SK-MEL-5 (cell line): ENCODE data around the gene ZNF282. TPM values are rescaled to one million over a fixed set of nuclear protein-coding genes. Genes with fewer than 3 reads are reported as not detected.
A peak's percentile ranks its signal among the peaks of the same experiment; 100 is the strongest.
"Not testable (repeated sequence)": the region's sequence is repeated elsewhere in the genome, so short reads cannot be mapped to it uniquely, and the experiment has no call there.

Source experiments
- DNase-seq: peaks from one replicate; pipeline ENCODE4 v3.0.0-alpha.2; 2016; ENCODE audit warnings: low read depth, low spot score
- in situ Hi-C: cut with HindIII; loops from 2 replicates; pipeline ENCODE4 v1.10.0; 2016; ENCODE audit warnings: low sequenced_read_pairs, high pct_unique_total_duplicates, low pct_unique_long_range_greater_than_20kb
- total RNA-seq: library from RNA; depleted of rRNA; stranded (reverse); fragments of >200 nt; shearing (Covaris generic); gene quantifications from 2 replicates; pipeline ENCODE4 v1.2.3, GENCODE V29; 2014

ZNF282 gene
- total RNA-seq, 1 experiment from 2014 or later, result 24.8 TPM

DNA sequence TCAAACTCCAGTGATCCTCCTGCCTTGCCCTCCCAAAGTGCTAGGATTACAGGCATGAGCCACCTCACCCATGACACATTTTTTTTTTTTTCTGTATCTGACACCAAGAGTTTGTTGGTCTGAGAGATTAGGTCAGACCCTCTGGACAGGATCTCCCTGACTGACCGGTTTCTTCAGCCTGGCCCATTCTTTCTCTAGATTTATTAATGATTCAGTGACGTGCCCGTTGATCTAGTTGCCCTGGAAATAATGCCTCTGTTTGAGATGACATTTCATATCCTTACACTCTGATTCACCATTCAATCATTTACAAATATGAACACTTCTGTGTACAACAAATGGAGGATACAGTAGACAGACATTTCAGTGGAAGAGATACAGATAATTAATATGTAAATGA is 42.7 kb downstream of the ZNF282 start:
- DNase-seq, result no peak
- in situ Hi-C loops, result no loop called here

GRCh38 chr7:149239345-149240143 is 44.2 kb downstream of the ZNF282 start, which contains the start of gene ZNF212:
TSS of gene ZNF212 (plus strand) at chr7:149239651. CDS start at chr7:149239779, 128 bp downstream.
- DNase-seq, result peak; percentile 95
- in situ Hi-C loops, result no loop called here

GRCh38 chr7:149240637-149241036 is 45.3 kb downstream of the ZNF282 start:
- in situ Hi-C loops, result no loop called here
- DNase-seq, result no peak

GRCh38 chr7:149241696-149242095 is 46.4 kb downstream of the ZNF282 start:
- in situ Hi-C loops, result no loop called here
- no peak for DNase-seq

- DNase-seq, result no peak
- in situ Hi-C loops, result no loop called here
Measured at GRCh38 chr7:149245244-149245643, 49.9 kb downstream of the ZNF282 start.

GRCh38 chr7:149245744-149246143 is 50.4 kb downstream of the ZNF282 start:
- in situ Hi-C loops, result no loop called here
- no peak for DNase-seq

DNA sequence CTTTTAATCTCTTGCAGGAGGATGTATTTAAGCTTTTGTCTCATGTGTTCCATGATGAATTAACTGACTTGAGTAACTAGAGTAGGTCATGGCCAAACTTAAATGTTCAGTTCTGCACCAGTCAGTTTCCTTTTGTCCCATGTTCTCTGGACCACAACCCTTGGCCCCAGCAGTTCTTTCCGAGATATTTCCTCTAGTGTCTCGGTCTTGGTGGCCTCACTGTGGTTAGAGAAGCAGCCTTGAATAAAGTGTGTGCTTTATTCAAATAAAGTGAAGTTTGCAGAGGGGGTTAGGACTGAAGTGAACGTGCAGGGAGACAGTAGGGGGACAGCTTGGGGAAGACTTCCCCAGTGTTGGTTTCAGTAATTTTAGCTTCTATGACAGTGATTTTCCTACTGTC is 53.4 kb downstream of the ZNF282 start:
- in situ Hi-C loops, result no loop called here

GRCh38 chr7:149250151-149250550 is 54.8 kb downstream of the ZNF282 start:
- in situ Hi-C loops, result not testable (repeated sequence)

More for the DNA sequence above, 53.4 kb downstream of the ZNF282 start:
- no peak for DNase-seq

DNA sequence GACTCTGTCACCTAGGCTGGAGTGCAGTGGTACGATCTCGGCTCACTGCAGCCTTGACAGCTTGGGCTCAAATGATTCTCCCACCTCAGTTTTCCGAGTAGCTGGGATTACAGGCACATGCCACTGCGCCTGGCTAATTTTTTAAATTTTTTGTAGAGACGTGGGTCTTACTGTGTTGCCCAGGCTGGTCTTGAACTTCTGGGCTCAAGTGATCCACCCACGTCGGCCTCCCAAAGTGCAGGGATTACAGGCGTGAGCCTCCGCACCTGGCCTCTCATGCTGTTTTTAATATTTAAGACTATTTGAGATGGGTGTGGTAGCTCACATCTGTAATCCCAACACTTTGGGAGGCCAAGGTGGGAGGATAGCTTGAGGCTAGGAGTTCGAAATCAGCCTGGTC is 56.2 kb downstream of the ZNF282 start:
- in situ Hi-C loops, DNase-seq: not testable (repeated sequence)

More at GRCh38 chr7:149250151-149250550, 54.8 kb downstream of the ZNF282 start:
- not testable (repeated sequence) for DNase-seq

GRCh38 chr7:149252378-149252777 is 57.0 kb downstream of the ZNF282 start:
- in situ Hi-C loops, result no loop called here
- DNase-seq, result no peak

DNA sequence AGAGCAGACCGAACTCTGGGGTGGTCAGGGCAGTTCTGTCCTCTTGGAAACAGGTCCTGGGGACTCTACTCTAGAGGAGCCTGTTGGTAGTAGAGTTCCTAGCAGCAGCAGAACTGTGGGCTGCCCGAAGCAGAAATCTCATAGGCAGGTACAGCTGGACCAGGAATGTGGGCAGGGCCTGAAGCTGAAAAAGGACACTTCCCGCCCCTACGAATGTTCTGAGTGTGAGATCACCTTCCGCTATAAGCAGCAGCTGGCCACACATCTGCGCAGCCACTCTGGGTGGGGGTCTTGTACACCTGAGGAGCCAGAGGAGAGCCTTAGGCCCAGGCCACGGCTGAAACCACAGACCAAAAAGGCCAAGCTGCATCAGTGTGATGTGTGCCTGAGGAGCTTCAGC is 58.3 kb downstream of the ZNF282 start:
- no peak for DNase-seq
- in situ Hi-C loops, result no loop called here

DNA sequence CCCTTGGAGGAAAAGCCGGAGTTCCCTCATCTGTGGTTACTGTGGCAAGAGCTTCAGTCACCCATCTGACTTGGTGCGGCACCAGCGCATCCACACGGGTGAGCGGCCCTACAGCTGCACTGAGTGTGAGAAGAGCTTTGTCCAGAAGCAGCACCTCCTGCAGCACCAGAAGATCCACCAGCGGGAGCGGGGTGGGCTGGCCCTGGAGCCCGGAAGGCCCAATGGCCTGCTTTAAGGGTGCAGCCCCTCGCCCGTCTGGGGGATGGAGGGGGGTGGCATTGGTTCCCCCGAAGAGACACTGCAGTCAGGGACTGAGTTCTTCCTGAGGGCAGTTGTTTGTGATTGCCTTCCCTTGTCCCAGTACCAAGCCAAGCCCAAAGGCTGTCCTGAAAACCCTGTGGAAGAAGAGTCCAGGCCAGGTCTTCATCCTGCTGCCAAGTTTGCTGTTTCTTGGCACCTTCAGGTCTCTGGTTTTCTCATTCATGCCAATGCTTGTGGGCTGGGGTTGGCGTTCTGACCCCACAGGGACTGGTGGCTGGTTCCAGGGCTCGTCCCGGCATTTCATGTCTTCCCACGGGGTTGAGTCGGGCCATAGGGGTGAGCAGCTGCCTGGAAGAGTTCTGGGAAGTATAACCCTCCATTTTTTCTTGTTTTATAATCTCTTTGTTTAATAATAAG is 59.0 kb downstream of the ZNF282 start:
- in situ Hi-C loops, result no loop called here
- no peak for DNase-seq

GRCh38 chr7:149255174-149255573 is 59.8 kb downstream of the ZNF282 start:
- no peak for DNase-seq
- in situ Hi-C loops, result no loop called here

DNA sequence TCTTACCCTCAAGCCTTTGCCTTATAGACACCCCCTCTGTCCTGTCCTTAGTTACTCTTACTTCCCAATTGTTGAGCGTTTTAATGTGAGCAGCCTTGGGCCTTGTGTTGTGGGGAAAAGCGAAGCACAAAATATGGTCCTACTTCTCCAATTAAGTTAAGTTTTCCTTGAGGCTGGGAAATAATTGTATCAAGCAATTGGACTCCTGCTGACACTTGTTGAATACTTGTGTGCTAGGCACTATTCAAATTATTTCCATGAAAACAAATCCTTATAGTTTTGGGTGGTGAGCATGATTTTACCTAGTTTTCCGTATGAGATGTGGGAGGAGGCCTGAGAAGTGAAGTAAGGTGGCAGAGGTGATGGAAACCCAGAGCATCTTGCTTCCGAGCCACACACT is 61.2 kb downstream of the ZNF282 start:
- in situ Hi-C loops, result no loop called here
- DNase-seq, result no peak

DNA sequence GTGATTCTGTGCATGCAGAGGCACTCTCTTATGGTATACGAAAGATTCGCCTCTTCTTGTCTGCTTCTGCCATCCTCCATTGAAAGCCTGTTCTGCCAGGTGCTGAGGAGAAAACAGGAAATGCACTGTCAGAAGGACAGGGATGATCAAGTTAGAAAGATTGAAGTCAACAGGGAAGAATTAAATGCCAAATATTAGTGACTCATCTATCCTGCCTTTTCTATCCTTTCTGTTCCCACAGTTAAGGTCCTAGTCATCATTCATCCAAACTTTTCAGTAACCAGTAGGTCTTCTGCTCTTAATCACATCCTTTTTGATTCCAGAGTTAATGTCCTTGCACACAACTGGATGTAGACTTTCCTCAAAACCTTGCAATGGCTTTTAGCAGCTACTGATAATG is 61.8 kb downstream of the ZNF282 start:
- DNase-seq, result no peak

GRCh38 chr7:149261316-149261828 is 66.0 kb downstream of the ZNF282 start:
- in situ Hi-C loops, result no loop called here

More for the DNA sequence above, 61.8 kb downstream of the ZNF282 start:
- in situ Hi-C loops, result no loop called here

DNA sequence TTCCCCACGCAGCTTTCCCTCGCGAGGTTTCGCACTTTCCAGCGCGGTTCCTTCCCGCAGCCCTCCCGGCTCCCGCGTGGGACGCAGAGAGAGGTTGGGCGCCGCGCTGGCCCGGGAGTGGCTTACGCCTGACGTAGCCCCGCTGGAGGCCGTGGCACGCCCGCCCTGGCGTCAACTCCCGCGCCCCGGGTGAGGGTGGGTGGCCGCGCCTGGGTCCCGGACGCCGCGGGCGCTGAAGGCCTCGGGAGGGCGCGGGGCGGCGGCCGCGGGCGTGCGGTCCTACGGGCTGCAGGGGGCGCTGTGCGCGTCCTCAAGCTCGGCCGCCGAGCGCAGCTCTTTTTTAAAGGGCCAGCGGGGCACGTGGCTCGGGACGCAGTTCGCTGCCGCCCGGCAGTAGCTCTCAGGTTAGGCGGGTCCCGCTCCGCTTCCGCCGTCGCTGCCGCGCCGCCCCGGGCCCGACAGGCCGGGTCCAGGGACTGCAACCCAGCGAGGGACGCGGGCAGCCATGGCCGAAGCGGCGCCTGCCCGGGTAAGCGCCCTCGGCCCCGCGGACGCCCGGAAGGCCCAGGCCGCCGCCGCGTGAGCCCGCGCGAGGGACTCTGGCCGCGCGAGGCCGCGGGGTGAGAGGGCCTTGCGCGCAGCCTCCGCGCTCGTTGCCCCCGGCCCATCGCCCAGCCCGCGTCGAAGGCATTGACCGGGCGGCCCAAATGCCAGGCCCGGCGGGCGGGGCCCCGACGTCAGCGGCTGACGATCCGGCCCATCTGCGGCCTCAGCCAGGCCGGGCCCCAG is 66.7 kb downstream of the ZNF282 start, which contains the start of gene ZNF783:
Gene ZNF783, plus strand, starts transcription at position 368 of the 789 bp plus-strand sequence. Its CDS starts 138 bp downstream, at position 506.
- in situ Hi-C loops, result no loop called here
- DNase-seq, result peak; percentile 82

More at GRCh38 chr7:149261316-149261828, 66.0 kb downstream of the ZNF282 start:
- peak; percentile 52 for DNase-seq

DNA sequence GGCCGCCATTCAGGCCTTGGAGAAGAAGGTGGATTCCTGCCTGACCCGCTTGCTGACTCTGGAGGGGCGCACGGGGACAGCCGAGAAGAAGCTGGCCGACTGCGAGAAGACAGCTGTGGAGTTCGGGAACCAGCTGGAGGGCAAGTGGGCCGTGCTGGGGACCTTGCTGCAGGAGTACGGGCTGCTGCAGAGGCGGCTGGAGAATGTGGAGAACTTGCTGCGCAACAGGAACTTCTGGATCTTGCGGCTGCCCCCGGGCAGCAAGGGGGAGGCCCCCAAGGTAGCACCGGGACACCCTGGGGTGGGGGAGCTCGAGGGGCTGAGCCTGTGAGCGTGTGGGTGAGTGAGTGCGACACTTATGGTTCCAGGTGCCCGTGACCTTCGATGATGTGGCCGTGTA is 71.1 kb downstream of the ZNF282 start:
- in situ Hi-C loops, result no loop called here
- no peak for DNase-seq
